Measurements from ENCODE around the gene PRKACA. TPM values are rescaled to one million over a fixed set of nuclear protein-coding genes. Genes with fewer than 3 reads are reported as not detected.
A peak's percentile ranks its signal among the peaks of the same experiment; 100 is the strongest.

The PRKACA gene
- total and polyA plus RNA-seq, 4 experiments from 2014 or later = 0.42 to 51.7 (median 25.6) TPM

DNA sequence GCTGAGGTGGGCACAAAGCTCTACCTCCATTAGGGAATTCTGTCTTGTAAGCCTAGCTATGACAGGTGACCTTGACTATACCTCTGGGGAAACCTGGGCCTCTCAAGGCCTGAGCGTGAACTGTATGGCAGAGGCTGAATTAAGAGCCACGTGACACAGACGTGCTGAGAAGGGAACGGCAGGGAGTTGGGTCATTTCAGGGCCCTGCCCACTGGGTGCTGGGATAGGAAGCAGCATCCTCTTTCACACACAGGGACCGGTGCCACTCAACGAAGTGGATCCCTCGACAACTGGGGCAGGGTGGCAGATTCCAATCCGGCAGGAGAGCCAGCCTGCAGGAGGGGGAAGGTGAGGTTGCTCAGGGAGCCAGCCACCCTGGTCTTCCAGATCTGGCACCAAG is 9.6 kb upstream of the PRKACA start:
- intact Hi-C loops (cut with micrococcal nuclease) = no loop called here
- no peak overlapping the region for H3K4me3 Mint-ChIP-seq
- Histone ChIP-seq H3K4me1 (ENCODE audit: insufficient read depth, low read length) (no peaks in the 10 kb centered on the region), H3K9me3 (ENCODE audit: control insufficient read depth in 1 of 2, low read length in 2 of 2) (no peaks in the 10 kb centered on the region), H3K4me3 (ENCODE audit: low read length in 2 of 2) (no peak overlapping the region), H3K27me3 (ENCODE audit: insufficient read depth, low read length) (no peaks in the 10 kb centered on the region), H3K27ac (ENCODE audit: low read depth, low read length) (no peak overlapping the region), H3K36me3 (ENCODE audit: insufficient read depth, low read length) (no peaks in the 10 kb centered on the region)
- no peaks in the 10 kb centered on the region for H3K27me3 Mint-ChIP-seq
- no peaks in the 10 kb centered on the region for H3K9me3 Mint-ChIP-seq
- no peaks in the 10 kb centered on the region for H3K4me1 Mint-ChIP-seq
- ChIA-PET POLR2A (ENCODE audit: partially characterized antibody) (no interaction called here), CTCF (ENCODE audit: partially characterized antibody) (no interaction called here)
- no peak for DNase-seq
- H3K27ac Mint-ChIP-seq = peak overlapping the region in 1 of 7 donors; percentile 60
- H3K36me3 Mint-ChIP-seq = no peaks in the 10 kb centered on the region

DNA sequence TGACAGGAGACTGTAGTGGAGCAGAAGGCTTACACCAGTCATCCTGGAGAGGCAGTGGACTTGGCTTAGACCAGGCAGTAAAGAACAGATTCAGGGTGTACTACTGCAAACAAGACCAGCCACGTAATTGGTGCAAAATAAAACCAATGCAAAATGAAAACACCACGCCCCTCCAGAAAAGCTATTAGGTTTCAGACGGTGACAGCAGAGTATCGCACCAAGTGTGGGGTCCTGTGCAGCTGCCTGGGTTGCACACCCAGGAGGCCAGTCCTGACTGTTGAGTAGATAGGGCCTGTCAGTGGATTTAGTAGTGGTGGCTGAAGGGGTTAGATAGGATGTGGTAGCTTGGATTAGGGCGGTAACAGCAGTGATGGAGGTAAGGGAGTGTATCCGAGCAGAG is 5.4 kb upstream of the PRKACA start:
- Mint-ChIP-seq H3K4me1 (peaks cover 7 to 11% (median 9%) of the 10 kb centered on the region in 4 donors), H3K27ac (peak overlapping the region in 1 of 7 donors; percentile 19), H3K36me3 (peaks cover 0 to 2% of the 10 kb centered on the region in 2 donors), H3K9me3 (no peaks in the 10 kb centered on the region), H3K4me3 (no peak overlapping the region), H3K27me3 (no peaks in the 10 kb centered on the region)
- POLR2A ChIA-PET (ENCODE audit: partially characterized antibody) = interaction anchor here (1.1 kb wide), 1 partner anchor 14 kb away, joined by 5 read pairs; the partner anchor contains the start of gene ASF1B
- intact Hi-C loops (cut with micrococcal nuclease) = no loop called here
- Histone ChIP-seq H3K36me3 (ENCODE audit: insufficient read depth, low read length) (no peaks in the 10 kb centered on the region), H3K27ac (ENCODE audit: low read depth, low read length) (no peak overlapping the region), H3K4me3 (ENCODE audit: low read length in 2 of 2) (no peak overlapping the region), H3K9me3 (ENCODE audit: control insufficient read depth in 1 of 2, low read length in 2 of 2) (no peaks in the 10 kb centered on the region), H3K27me3 (ENCODE audit: insufficient read depth, low read length) (no peaks in the 10 kb centered on the region), H3K4me1 (ENCODE audit: insufficient read depth, low read length) (peaks cover 11% of the 10 kb centered on the region)
- CTCF ChIA-PET (ENCODE audit: partially characterized antibody) = interaction anchor here (1.6 to 1.8 kb wide), 2 partner anchors 14 to 49 kb away, joined by 3 to 7 read pairs; partner anchors contain the start of gene ASF1B
- no peak for DNase-seq

DNA sequence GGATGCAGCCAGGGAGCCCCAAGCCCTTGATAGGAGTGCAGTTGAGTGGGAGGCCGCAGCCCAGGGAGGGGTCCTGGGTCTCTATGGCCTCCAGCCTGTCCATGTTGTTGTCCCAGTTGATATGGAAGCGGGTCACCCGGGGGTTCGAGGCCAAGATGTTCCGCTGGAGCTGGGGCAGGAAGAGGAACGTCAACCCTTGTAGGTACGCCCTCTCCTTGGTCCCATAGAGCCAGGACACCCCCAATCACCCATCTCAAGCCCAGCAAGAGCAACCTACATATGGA is 2.9 kb upstream of the PRKACA start:
- Histone ChIP-seq H3K4me3 (ENCODE audit: low read length in 2 of 2) (no peak overlapping the region), H3K9me3 (ENCODE audit: control insufficient read depth in 1 of 2, low read length in 2 of 2) (no peaks in the 10 kb centered on the region), H3K27ac (ENCODE audit: low read depth, low read length) (no peak overlapping the region), H3K36me3 (ENCODE audit: insufficient read depth, low read length) (no peaks in the 10 kb centered on the region), H3K4me1 (ENCODE audit: insufficient read depth, low read length) (peaks cover 28% of the 10 kb centered on the region), H3K27me3 (ENCODE audit: insufficient read depth, low read length) (no peaks in the 10 kb centered on the region)
- POLR2A ChIA-PET (ENCODE audit: partially characterized antibody) = no interaction called here
- peaks cover 0 to 7% of the 10 kb centered on the region in 2 donors for H3K36me3 Mint-ChIP-seq
- intact Hi-C loops (cut with micrococcal nuclease) = no loop called here
- peaks cover 17 to 33% (median 24%) of the 10 kb centered on the region in 4 donors for H3K4me1 Mint-ChIP-seq
- DNase-seq = no peak
- no peaks in the 10 kb centered on the region for H3K27me3 Mint-ChIP-seq
- H3K27ac Mint-ChIP-seq = peak overlapping the region in 1 of 7 donors; percentile 21
- no peak overlapping the region for H3K4me3 Mint-ChIP-seq
- CTCF ChIA-PET (ENCODE audit: partially characterized antibody) = no interaction called here
- no peaks in the 10 kb centered on the region for H3K9me3 Mint-ChIP-seq

DNA sequence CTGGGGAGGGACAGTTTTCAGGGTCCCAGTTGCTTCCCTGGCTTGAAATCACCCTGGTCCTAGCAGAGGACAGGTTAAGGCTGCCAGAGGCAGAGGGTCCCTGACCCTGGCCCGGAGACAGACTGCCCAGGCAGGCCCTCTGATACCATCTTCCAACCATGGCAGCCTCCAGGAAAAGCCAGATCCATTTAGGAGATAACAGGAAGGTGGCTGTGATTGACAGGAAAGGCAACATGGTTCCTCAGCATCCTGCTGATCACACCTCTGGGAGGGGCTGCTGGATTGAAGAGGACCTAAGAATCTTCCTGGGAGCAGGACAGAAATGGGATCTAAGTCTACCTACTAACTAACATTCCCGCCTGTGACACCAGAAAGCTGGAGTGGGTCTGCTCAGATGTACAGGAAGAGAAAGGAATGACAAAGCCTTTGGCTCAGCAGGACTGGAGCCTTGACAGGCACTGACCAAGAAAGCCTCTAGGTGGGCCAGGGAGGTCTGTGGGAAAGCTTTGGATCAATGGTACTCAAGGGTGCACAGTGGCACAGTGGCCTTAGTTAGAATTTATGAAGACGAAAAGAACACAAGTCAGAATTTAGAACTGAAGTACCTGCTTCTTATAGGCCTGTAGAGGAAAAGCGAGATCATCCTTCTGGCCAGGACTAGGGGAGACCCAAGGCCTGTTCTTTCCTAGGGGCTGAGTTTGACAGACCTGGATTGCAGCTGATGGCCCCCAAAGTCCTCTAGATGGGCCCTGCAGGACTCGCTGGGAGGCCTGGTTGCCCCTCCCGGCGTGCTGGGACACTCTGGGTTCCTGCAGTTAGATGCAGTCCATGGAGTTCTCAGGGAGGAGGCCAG is 2.3 kb upstream of the PRKACA start:
- intact Hi-C loops (cut with micrococcal nuclease) = no loop called here
- no peak overlapping the region for H3K4me3 ChIP-seq (ENCODE audit: low read length in 2 of 2)
- H3K9me3 Mint-ChIP-seq = no peaks in the 10 kb centered on the region
- ChIA-PET POLR2A (ENCODE audit: partially characterized antibody) (interaction anchor here (4.8 kb wide), 1 partner anchor 17 kb away, joined by 40 read pairs; the partner anchor contains the start of gene ASF1B), CTCF (ENCODE audit: partially characterized antibody) (no interaction called here)
- peak overlapping the region in 1 of 8 donors; percentile 35 for H3K4me3 Mint-ChIP-seq
- no peaks in the 10 kb centered on the region for H3K36me3 ChIP-seq (ENCODE audit: insufficient read depth, low read length)
- H3K27me3 Mint-ChIP-seq = no peaks in the 10 kb centered on the region
- H3K36me3 Mint-ChIP-seq = peaks cover 0 to 7% of the 10 kb centered on the region in 2 donors
- H3K27me3 ChIP-seq (ENCODE audit: insufficient read depth, low read length) = no peaks in the 10 kb centered on the region
- no peak for DNase-seq
- peaks cover 34% of the 10 kb centered on the region for H3K4me1 ChIP-seq (ENCODE audit: insufficient read depth, low read length)
- no peaks in the 10 kb centered on the region for H3K9me3 ChIP-seq (ENCODE audit: control insufficient read depth in 1 of 2, low read length in 2 of 2)
- peaks cover 19 to 39% (median 29%) of the 10 kb centered on the region in 4 donors for H3K4me1 Mint-ChIP-seq
- H3K27ac Mint-ChIP-seq = peak overlapping the region in 5 of 7 donors; percentile 21 to 98 (median 31)
- no peak overlapping the region for H3K27ac ChIP-seq (ENCODE audit: low read depth, low read length)

DNA sequence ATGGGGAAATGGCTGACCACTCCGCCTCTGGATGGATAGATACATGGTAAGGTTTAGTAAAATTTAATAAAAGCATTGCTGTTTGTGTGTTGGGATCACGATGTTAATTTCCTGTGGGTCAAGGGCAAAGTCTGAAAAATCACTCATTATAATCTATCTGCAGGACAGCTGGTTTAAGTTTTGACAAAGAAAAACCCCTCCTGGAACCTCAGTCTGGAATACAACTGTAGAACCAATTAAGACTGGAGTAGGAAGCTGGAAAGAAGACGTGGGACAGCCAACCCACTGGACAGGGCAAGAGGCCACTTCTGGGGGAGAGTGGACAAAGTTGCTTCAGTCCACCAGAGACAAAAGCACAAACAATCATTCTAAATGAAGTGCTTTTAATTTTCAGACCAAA is 1.6 kb upstream of the PRKACA start:
- Histone ChIP-seq H3K27me3 (ENCODE audit: insufficient read depth, low read length) (no peaks in the 10 kb centered on the region), H3K36me3 (ENCODE audit: insufficient read depth, low read length) (no peaks in the 10 kb centered on the region), H3K9me3 (ENCODE audit: control insufficient read depth in 1 of 2, low read length in 2 of 2) (no peaks in the 10 kb centered on the region), H3K4me3 (ENCODE audit: low read length in 2 of 2) (no peak overlapping the region), H3K27ac (ENCODE audit: low read depth, low read length) (peak overlapping the region; percentile 73), H3K4me1 (ENCODE audit: insufficient read depth, low read length) (peaks cover 40% of the 10 kb centered on the region)
- Mint-ChIP-seq H3K27ac (peak overlapping the region; percentile 95 to 98 (median 98)), H3K4me3 (peak overlapping the region; percentile 87 to 98 (median 92)), H3K27me3 (no peaks in the 10 kb centered on the region), H3K9me3 (no peaks in the 10 kb centered on the region), H3K4me1 (peaks cover 19 to 43% (median 32%) of the 10 kb centered on the region in 4 donors), H3K36me3 (peaks cover 0 to 7% of the 10 kb centered on the region in 2 donors)
- ChIA-PET CTCF (ENCODE audit: partially characterized antibody) (no interaction called here), POLR2A (ENCODE audit: partially characterized antibody) (interaction anchor here (1.1 to 4.8 kb wide), 3 partner anchors 17 to 114 kb away, joined by 3 to 40 read pairs (median 24); partner anchors contain the start of gene ASF1B)
- intact Hi-C loops (cut with micrococcal nuclease) = no loop called here
- DNase-seq = no peak

DNA sequence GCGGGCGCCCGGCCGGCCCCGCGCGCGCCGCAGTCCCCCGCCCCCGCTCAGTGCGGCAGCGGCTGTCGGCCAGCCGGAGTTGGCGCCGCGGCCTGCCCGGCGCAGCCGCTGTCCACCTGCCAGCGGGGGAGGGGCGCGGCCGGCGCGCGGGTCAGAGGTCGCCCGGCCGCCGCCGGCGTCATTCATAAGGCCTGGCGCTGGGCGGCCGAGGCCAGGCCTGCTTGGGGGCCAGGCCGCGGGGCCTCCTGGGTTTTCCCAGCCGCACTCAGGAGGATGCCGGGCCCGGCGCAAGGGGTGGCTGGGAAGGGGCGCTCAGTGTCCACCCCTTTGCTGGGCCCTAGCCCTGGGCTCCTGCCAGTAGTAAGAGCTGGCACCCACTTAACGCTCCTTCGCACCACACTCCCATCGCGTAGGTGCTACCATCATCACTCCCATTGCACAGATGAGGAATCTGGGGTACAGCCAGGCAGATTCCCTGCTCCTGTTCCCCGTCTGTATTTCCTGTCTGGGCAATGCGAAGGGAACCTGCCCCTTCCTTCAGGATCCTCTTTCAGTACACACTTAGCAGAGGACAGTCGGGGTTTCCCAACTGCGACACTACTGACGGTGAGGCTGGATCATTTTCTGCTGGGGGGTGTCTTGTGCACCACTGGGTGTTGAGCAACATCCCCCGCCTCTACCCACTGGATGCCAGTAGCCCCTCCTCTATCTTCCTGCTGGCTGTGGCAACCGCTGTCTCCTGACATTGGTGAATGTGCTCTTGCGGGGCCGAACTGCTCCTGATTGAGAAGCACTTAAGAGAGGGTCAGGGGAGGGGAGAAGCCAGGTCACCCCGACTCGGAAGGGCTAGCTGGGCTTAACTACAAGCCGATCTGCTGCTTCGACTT is 846 bp upstream of the PRKACA start:
- ChIA-PET CTCF (ENCODE audit: partially characterized antibody) (interaction anchor here (1.0 kb wide), 1 partner anchor 18 kb away, joined by 3 read pairs; the partner anchor contains the start of gene ASF1B), POLR2A (ENCODE audit: partially characterized antibody) (interaction anchor here (0.6 to 4.8 kb wide), 19 partner anchors 15 to 354 kb away, joined by 3 to 40 read pairs (median 3); partner anchors contain the start of genes ADGRE5, ASF1B, IL27RA and MISP3)
- H3K4me3 Mint-ChIP-seq = peak overlapping the region; percentile 87 to 98 (median 92)
- peaks cover 40% of the 10 kb centered on the region for H3K4me1 ChIP-seq (ENCODE audit: insufficient read depth, low read length)
- no peaks in the 10 kb centered on the region for H3K27me3 Mint-ChIP-seq
- no peaks in the 10 kb centered on the region for H3K36me3 ChIP-seq (ENCODE audit: insufficient read depth, low read length)
- intact Hi-C loops (cut with micrococcal nuclease) = loop anchor here (1.0 kb wide), 1 partner anchor 18 kb away; the partner anchor contains the start of gene ASF1B
- H3K27ac Mint-ChIP-seq = peak overlapping the region; percentile 95 to 98 (median 98)
- H3K27ac ChIP-seq (ENCODE audit: low read depth, low read length) = peak overlapping the region; percentile 73
- peak; percentile 40 to 84 (median 45) for DNase-seq
- H3K4me3 ChIP-seq (ENCODE audit: low read length in 2 of 2) = peak overlapping the region; percentile 29 to 63
- no peaks in the 10 kb centered on the region for H3K9me3 ChIP-seq (ENCODE audit: control insufficient read depth in 1 of 2, low read length in 2 of 2)
- H3K27me3 ChIP-seq (ENCODE audit: insufficient read depth, low read length) = no peaks in the 10 kb centered on the region
- H3K9me3 Mint-ChIP-seq = peaks cover 0 to 2% (median 0%) of the 10 kb centered on the region in 8 donors
- H3K36me3 Mint-ChIP-seq = peaks cover 0 to 7% of the 10 kb centered on the region in 2 donors
- H3K4me1 Mint-ChIP-seq = peaks cover 21 to 50% (median 36%) of the 10 kb centered on the region in 4 donors
